Activated CD8-positive, alpha-beta T cell treated with anti-CD3 and anti-CD28 coated beads for 36 hours (primary cell): ENCODE results near the gene RMRP. TPM values are rescaled to one million over a fixed set of nuclear protein-coding genes. Genes with fewer than 3 reads are reported as not detected.

ENCODE experiments used
- ATAC-seq: fragments of 200-7000 bp; cut with Tn5 transposase; one replicate; pipeline ENCODE4 v1.10.0; 2021; ENCODE audit warnings: mild to moderate bottlenecking, moderate library complexity
- CTCF ChIA-PET: fragments of 350-600 bp; sonication (Branson Sonifier 250); formaldehyde crosslinking; loops from one replicate; lab custom pipeline; 2021; ENCODE audit warnings: antibody characterized with exemption; lab: Charles Lee
- POLR2A ChIA-PET: fragments of 350-600 bp; sonication (Branson Sonifier 250); formaldehyde crosslinking; loops from one replicate; lab custom pipeline; 2021; ENCODE audit warnings: antibody characterized with exemption; lab: Charles Lee
- DNase-seq: peaks from one replicate; pipeline ENCODE4 v3.0.0-alpha.2; 2020
- H3K27ac Mint-ChIP-seq: one replicate; pipeline ENCODE4 v1.8.0; 2021; ENCODE audit warnings: mild to moderate bottlenecking, mixed read lengths
- H3K27me3 Mint-ChIP-seq: one replicate; pipeline ENCODE4 v1.8.0; 2021; ENCODE audit warnings: mixed read lengths
- H3K36me3 Mint-ChIP-seq: one replicate; pipeline ENCODE4 v1.8.0; 2021; ENCODE audit warnings: low read depth, mixed read lengths
- H3K4me1 Mint-ChIP-seq: one replicate; pipeline ENCODE4 v1.8.0; 2021; ENCODE audit warnings: low read depth, mixed read lengths
- H3K4me3 Mint-ChIP-seq: one replicate; pipeline ENCODE4 v1.8.0; 2021; ENCODE audit warnings: mild to moderate bottlenecking, moderate library complexity, mixed read lengths
- H3K9me3 Mint-ChIP-seq: one replicate; pipeline ENCODE4 v1.8.0; 2021; ENCODE audit warnings: mixed read lengths
- intact Hi-C: fragments of 100-400 bp; cut with micrococcal nuclease; formaldehyde crosslinking; loops from one replicate; pipeline ENCODE4 v1.10.0; 2022
- total RNA-seq, 2 experiments: library from RNA; stranded (reverse); gene quantifications; one replicate each; pipeline ENCODE4 v1.2.3, GENCODE V29; 2021
- TF ChIP-seq, protein P1 (sequence below): fragments of 200-600 bp; IDR thresholded peaks from one replicate; pipeline ENCODE4 v1.8.0; 2022; ENCODE audit warnings: antibody characterized with exemption, mild to moderate bottlenecking

The RMRP gene
- total RNA-seq, 2 experiments from 2014 or later: 13,164 to 13,311 TPM

DNA sequence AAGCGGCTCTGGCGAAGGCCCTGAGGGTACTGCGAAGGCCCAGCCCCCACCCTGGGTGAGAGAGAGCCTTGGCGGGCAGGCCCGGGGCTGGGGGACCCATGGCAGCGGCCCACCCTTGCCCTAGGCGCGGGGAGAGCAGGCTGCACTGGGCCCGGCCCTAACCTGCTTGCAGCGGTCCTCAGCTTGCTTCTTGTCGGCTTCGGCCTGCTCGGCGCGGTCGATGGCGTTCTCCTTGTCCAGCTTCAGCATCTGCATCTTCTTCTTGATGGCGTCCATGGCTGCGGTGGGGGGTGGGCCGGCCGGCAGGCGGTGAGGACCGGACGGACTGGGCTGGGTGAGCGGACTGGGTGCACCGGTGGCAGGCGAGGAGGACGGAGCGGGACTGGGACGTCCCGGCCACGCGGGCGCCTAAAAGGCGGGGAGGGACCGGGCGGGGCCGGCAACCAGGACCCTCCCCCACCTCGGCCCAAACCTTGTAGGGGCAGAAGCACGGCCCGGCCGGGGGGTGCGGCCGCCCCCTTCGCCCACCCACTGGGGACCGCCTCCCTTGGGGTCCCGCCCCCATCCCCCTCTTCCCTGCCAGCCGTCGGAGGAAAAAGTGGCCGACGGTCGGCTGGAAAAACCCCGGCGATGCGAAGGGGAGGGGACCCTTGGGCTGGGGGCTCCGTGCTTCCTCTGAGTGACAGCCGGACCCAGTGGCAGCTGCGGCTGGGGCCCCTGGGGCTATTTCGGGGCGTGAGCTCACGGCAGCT lies 31.9 kb upstream of the RMRP start, which contains the start of gene TPM2:
TPM2 (minus strand) TSS at position 384 of the 752 bp plus-strand sequence; CDS start at position 276, 108 bp downstream.
- no peak for ATAC-seq

DNA sequence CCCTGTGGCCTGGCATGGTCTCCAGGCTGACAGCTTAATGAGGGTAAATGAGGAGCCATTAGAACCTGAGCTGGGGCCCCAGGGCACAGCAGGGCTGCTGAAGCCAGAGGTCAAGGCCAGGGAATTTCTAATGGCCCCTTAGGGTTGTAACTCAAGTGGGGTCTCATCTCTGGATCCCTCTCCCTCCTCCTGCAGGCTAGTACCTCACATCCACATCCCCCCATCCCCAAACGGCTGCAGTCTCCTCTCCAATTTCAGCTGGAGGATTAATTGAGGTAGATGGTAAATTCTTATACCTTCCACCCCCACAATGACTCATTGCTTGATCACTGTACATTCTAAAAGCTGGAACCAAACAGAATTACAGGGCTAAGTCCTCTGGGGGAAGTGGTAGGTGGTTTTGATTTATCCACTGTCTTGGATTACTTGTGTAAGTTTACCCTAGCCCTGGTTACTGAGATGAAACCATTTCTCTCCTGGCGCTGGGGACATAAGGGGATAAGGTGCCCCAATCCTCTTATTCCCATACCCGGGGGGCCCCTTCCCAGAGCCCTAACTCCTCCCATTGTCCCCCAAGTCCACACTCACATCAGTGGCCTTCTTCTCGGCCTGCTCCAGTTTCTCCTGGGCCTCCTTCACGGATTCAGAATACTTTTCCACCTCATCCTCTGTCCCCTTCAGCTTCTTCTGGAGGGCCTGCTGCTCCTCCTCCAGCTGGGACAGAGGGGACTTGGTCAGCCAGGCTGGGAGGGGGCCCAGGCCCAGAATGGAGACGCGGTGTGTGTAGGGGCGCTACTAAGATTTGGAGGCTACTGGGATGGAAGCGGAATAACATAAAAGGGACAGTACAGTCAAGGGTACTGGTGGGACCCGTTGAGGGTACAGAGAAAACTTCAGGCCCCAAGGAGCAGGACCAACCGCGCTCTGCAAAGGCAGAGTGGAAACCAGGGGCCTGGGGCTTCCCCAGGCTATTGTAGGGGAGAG lies 31.0 kb upstream of the RMRP start:
- POLR2A ChIA-PET: interaction anchor here (1.2 to 2.4 kb wide), 4 partner anchors 16 to 80 kb away, joined by 4 to 12 read pairs (median 6); partner anchors contain the start of genes ARHGEF39, CA9, CCDC107 and RMRP
- intact Hi-C loops: no loop called here
- peak overlapping the region; percentile 34 for H3K4me3 Mint-ChIP-seq
- TF ChIP-seq, protein P1, sequence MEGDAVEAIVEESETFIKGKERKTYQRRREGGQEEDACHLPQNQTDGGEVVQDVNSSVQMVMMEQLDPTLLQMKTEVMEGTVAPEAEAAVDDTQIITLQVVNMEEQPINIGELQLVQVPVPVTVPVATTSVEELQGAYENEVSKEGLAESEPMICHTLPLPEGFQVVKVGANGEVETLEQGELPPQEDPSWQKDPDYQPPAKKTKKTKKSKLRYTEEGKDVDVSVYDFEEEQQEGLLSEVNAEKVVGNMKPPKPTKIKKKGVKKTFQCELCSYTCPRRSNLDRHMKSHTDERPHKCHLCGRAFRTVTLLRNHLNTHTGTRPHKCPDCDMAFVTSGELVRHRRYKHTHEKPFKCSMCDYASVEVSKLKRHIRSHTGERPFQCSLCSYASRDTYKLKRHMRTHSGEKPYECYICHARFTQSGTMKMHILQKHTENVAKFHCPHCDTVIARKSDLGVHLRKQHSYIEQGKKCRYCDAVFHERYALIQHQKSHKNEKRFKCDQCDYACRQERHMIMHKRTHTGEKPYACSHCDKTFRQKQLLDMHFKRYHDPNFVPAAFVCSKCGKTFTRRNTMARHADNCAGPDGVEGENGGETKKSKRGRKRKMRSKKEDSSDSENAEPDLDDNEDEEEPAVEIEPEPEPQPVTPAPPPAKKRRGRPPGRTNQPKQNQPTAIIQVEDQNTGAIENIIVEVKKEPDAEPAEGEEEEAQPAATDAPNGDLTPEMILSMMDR: no peak
- H3K27ac Mint-ChIP-seq: peak overlapping the region; percentile 55
- no peaks in the 10 kb centered on the region for H3K27me3 Mint-ChIP-seq
- ATAC-seq: peak; percentile 84
- no peaks in the 10 kb centered on the region for H3K36me3 Mint-ChIP-seq
- peak; percentile 22 for DNase-seq
- CTCF ChIA-PET: interaction anchor here (1.4 to 12.7 kb wide), 5 partner anchors 8 to 78 kb away, joined by 6 to 313 read pairs (median 106); partner anchors contain the start of genes ARHGEF39, CA9, CCDC107 and CREB3
- H3K9me3 Mint-ChIP-seq: no peaks in the 10 kb centered on the region
- peaks cover 18% of the 10 kb centered on the region for H3K4me1 Mint-ChIP-seq

More for the DNA sequence above, 31.9 kb upstream of the RMRP start, which contains the start of gene TPM2:
- DNase-seq: no peak
- Mint-ChIP-seq H3K9me3 (no peaks in the 10 kb centered on the region), H3K27ac (peak within 1 kb of the TSS; percentile 55), H3K4me3 (peak within 1 kb of the TSS; percentile 72), H3K4me1 (peaks cover 18% of the 10 kb centered on the region), H3K36me3 (no peaks in the 10 kb centered on the region), H3K27me3 (no peaks in the 10 kb centered on the region)
- TF ChIP-seq, protein P1: no peak
- intact Hi-C loops: no loop called here
- ChIA-PET CTCF (interaction anchor here (1.3 to 12.7 kb wide), 6 partner anchors 24 to 86 kb away, joined by 3 to 313 read pairs (median 6); partner anchors contain the start of genes ARHGEF39, CA9, CCDC107 and CREB3), POLR2A (interaction anchor here (0.6 to 2.4 kb wide), 2 partner anchors 25 to 32 kb away, joined by 3 to 12 read pairs; partner anchors contain the start of genes ARHGEF39, CCDC107 and RMRP)

DNA sequence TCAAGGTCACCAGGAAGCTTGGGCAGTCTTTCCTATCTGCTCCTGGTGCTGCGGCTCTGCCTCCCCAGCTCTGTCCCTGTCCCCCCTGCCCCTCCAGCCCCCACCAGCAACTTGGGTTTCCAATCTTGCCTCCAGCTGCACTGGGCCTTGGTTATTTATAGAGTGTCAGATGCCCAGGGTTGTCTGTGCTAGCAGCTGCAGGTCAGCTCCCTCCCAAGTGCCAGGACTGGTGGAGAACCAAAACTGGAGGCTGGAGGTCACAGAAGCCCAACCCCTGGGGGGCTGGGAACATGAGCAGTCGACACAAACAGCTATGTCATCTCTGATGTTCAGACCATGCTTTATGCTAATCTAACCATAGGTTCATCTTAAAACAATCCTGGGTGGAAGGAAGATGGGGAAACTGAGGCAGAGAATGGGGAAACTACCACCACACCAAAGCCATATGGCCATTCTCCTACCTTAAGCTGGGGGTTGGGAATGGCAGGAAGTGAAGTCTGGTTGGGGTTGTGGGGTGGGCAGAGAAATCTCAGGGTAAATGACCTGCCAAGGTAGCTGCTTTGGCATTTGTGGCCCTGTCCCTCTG lies 30.2 kb upstream of the RMRP start:
- Mint-ChIP-seq H3K36me3 (no peaks in the 10 kb centered on the region), H3K4me3 (no peak overlapping the region), H3K27ac (no peak overlapping the region), H3K9me3 (no peaks in the 10 kb centered on the region), H3K27me3 (no peaks in the 10 kb centered on the region), H3K4me1 (peaks cover 18% of the 10 kb centered on the region)
- ChIA-PET POLR2A (interaction anchor here (1.2 to 2.4 kb wide), 5 partner anchors 15 to 79 kb away, joined by 3 to 12 read pairs (median 5); partner anchors contain the start of genes ARHGEF39, CA9, CCDC107 and RMRP), CTCF (interaction anchor here (0.7 to 12.7 kb wide), 6 partner anchors 9 to 78 kb away, joined by 3 to 313 read pairs (median 57); partner anchors contain the start of genes ARHGEF39, CA9, CCDC107 and CREB3)
- DNase-seq (no peak), ATAC-seq (no peak)
- TF ChIP-seq, protein P1: no peak
- intact Hi-C loops: no loop called here

DNA sequence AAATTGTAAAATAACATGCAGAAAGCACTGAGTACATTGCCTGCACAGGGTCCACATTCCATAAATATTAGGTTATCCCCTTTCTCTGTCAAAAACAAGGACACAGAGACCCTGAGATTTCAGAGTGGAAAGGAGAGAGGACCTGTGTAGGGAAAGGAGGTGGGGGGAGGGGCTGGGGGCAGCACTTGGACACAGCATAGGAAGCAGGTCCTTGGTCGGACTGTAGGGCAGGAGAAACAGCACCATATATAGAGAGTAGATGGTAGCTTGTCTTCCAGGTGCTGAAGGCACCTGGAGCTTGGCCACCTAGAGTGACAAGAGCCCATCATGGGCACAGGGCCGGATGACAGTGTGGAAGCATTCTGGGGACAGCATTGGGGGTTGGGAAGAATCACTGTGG lies 29.5 kb upstream of the RMRP start:
- Mint-ChIP-seq H3K4me1 (peaks cover 18% of the 10 kb centered on the region), H3K4me3 (no peak overlapping the region), H3K27me3 (no peaks in the 10 kb centered on the region), H3K9me3 (no peaks in the 10 kb centered on the region), H3K27ac (no peak overlapping the region), H3K36me3 (no peaks in the 10 kb centered on the region)
- ATAC-seq (no peak), DNase-seq (no peak)
- ChIA-PET CTCF (interaction anchor here (0.7 to 12.7 kb wide), 4 partner anchors 10 to 69 kb away, joined by 3 to 313 read pairs (median 138); partner anchors contain the start of genes ARHGEF39, CA9, CCDC107 and CREB3), POLR2A (interaction anchor here (1.3 to 2.4 kb wide), 3 partner anchors 23 to 29 kb away, joined by 3 to 12 read pairs (median 8); partner anchors contain the start of genes ARHGEF39, CCDC107 and RMRP)
- intact Hi-C loops: no loop called here
- TF ChIP-seq, protein P1: no peak
